CD4-positive, alpha-beta T cell treated with Interleukin-1 beta for 1 hour (primary cell): ENCODE measurements around the gene KIAA1191.

Experiments
- DNase-seq, 2 donors: peaks; one replicate each; pipeline ENCODE4 v3.0.0-alpha.2; 2020 to 2022

KIAA1191 gene

DNA sequence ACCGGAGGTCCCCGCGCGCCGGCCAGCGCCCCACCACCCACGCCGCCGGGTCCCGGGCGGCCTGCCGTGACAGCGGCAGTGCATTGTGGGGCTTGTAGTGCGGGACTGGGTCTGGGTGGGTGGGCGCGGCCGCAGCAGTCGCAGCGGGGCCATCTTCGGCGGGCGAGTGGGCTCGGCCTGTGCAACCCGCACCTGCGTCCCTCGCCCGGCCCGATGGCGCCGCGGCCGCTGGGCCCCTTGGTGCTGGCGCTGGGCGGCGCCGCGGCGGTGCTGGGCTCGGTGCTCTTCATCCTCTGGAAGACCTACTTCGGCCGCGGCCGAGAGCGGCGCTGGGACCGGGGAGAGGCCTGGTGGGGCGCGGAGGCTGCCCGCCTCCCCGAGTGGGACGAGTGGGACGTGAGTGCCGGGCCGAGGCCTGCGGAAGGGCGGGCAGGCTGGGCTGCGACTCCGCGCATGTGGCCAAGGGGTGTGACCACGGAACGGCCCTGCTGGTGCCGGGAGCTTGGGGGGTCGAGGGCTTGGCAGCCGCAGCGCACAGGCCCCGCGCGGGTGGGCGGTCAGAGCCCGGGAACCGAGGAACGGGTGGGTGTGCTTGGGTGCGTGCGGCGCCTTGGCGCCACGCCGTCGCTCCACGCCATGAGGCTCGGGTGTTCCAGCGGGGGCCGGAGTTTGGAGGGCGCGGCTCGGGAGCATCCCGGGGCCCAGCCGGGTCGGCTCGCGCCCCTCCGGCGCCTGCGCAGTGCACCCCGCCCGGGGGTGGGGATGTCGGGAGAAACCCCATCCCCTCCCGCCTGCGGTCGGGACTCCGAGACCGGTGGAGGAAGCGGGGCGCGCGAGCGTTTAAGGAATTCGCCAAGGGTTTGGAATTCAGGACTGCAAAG lies 4.0 kb upstream of the KIAA1191 start, which contains the start of gene ARL10:
TSS of gene ARL10 (plus strand) at position 137 of the 881 bp plus-strand sequence. CDS start at position 214, 77 bp downstream.
- DNase-seq = peak; percentile 47 to 60

- no peak for DNase-seq
These were observed 3.3 kb upstream of the KIAA1191 start for GRCh38 chr5:176364765-176365350.

DNA sequence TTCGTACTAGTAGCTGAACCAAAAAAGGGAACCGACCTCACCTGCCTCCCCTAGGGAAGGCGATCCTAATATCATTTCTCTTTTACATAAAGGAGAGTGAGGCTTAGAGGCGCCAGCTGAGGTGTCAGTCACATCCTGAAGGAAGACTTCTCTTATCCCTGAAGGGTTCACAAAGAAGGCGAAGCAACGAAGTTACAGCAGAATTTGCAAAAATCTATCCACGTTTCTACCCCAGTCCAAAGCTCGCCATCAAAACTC lies 598 bp upstream of the KIAA1191 start:
- DNase-seq = no peak

DNA sequence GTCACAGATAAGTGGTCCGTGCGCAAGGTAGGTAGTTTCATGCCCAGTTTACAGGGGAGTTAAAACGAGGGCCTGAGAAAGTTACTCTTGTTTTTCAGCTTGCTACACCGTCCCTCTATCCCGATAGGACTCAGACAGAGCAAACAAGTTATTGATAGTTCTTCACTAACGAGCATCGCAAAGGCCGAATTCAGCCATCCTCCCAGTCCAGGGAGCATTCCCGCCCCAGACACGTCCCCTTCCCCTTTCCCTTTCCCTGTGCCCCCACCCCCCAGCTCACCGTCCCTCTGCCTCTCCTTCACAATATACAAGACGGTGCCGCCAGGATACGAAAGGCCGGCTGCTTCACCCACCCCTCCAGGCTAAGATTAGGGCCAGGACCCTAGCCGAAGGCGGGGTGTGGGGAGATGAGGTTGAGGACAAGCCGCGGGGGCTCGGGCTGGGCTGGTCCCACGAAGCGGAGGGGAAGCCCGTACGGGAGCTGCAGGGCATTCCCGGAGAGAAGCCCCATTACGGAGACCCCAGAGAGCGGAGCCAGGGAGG lies 599 bp downstream of the KIAA1191 start:
- DNase-seq = peak in 1 of 2 donors; percentile 2

GRCh38 chr5:176359658-176360057 lies 1.9 kb downstream of the KIAA1191 start:
- no peak for DNase-seq

DNA sequence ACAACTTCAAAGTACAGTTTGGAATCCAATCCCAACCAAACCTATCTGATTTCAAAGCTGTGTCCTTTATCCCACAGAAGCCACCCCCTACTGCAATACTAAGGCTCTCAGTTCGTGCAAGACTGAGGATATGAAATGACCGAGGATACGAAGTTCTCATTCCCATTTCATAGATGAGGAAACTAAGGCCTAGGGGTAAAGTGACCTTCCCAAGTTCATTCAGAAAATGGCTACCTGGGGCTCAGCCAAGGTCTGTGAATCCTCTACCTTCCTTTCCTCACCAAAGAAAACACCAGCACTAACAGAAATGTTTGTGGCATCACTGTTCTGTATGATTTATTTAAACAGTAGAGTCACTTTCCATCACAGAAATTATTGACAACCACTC lies 5.4 kb downstream of the KIAA1191 start:
- no peak for DNase-seq

GRCh38 chr5:176355400-176356178 lies 6.0 kb downstream of the KIAA1191 start:
- DNase-seq = no peak

DNA sequence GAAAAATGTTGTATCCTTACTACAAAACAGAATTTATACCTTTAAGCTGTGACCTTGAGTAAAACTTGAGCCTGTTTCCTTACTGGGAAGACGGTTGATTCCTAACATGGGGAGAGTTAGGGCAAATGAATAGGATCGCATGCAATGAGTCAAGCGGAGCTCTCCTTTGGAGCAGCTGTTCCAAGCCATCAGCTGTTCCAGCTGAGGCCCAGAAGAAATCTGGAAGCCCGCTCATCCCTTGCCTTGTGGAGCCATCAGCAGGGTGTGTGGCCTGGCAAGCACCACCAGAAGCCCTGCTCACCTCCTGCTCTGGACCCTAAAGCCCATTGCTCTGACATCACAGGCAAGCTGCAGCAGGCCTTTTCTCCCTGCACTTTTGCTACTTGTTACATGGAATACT lies 8.0 kb downstream of the KIAA1191 start:
- DNase-seq = no peak

DNA sequence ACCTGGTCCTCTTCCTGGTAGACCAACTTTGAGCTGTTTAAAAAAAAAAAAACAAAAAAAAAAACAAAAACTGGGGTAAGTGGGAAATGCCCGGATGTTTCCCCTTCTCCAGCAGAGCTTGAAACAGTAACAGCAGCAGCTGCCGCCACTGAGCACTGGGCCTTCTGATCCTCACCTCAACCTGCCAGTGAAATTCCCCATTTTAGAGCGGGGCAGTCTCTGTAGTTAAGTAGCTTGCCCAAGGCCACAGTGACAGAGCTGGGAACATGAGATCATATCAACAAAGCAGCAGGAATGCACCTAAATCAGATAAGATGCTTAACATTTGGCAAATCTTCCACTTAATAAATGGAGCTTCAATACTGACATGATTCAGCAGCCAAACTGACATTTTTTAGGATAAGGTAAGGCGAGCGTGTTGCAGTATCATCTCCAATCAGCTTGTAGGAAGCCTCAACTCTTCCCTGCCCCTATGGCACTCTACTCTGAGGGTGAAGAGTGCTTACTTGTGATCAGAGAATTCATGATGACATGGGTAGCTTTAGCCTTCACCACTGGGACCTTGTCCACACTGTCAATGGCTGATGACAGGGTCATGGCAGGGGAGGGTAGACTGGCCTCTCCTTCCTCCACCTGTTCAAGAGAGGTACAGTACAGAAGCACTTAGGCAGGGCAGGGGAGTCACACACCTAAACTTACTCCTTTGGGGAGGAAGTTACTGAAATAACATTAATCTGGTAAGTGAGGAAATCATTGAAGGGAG lies 9.3 kb downstream of the KIAA1191 start:
- DNase-seq = no peak

- DNase-seq = no peak
These were observed 11.1 kb downstream of the KIAA1191 start for GRCh38 chr5:176350416-176350815.

DNA sequence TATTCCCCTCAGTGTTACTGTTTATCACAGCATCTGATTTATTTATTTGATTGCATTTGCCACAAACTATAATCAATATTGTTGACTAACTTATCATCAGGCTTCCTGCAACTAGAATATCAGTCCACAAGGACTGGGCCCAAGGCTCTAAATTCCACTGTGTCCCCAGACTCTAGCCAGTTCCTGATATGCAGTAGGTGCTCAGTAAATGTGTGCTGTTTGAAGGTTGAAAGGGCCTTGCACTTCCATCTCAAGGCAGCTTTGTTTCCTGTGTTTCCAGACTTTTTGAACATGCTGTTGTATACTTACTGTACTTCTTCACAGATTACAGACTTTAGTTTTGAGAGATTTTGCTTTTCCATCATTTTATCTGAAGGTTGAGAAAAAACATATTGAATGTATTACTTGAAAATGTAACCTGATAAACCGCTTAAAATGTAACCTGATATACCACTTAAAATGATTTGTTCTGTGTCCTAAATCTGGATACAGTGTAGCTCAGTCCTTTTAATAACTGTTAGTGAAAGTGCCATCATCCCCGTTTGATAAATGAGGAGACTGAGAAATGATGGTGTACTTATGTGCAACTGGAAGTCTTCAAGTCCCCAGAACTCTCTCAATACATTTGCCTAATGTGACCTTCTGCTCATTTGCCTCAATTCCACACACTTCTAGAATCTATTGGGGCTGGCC lies 18.7 kb downstream of the KIAA1191 start:
- no peak for DNase-seq

DNA sequence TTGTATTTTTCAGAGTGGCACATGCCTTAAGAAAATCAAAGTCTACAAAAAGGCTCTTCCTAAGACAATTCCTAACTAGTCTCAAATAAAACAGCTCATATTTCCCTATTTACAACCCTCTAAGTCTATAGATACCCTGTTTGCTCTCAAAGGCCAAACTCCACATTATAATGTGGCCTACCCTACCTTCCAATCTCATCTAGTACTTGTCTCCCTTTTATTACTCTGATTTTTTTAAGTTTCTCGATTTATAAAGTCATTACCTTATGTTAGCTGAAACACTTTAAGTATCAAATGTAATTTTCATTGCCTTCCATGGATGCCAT lies 19.4 kb downstream of the KIAA1191 start:
- DNase-seq = no peak

- DNase-seq = no peak
These were observed 20.0 kb downstream of the KIAA1191 start for GRCh38 chr5:176341325-176342157.

DNA sequence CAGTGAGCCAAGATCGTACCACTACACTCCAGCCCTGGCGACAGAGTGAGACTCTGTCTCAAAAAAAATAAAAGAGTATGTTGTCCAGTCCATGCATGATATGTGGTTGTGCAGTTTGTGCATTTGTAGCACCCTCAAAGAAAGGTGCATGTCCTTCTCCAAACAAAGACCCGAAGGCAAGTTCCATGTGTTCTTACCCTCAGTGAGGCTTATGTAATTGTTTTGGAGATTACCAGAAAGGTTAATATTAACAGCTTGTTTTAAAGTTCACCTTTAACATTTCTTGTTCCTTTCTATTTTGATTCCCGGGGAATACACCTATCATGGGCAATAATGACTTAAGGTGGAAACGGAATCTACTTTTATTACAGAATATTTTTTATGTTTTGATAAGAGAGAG lies 22.3 kb downstream of the KIAA1191 start:
- DNase-seq = no peak

DNA sequence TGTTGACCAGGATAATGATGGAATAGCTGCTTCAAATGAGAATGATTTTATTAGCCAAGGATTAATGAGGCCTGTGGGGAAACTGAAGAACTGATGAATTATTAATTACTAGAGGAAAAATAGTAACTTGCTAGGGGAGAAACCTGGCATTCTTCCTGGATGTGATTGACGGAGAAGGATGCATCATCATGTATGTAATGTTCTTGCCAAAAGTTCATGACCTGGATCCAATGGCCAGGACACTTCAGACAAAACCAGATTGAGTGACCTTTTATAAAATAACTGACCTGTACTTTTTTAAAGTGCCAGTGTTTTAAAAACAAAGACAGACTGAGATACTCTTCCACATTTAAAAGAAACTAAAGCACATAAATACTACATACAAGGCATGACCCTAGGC lies 23.7 kb downstream of the KIAA1191 start:
- DNase-seq = no peak

DNA sequence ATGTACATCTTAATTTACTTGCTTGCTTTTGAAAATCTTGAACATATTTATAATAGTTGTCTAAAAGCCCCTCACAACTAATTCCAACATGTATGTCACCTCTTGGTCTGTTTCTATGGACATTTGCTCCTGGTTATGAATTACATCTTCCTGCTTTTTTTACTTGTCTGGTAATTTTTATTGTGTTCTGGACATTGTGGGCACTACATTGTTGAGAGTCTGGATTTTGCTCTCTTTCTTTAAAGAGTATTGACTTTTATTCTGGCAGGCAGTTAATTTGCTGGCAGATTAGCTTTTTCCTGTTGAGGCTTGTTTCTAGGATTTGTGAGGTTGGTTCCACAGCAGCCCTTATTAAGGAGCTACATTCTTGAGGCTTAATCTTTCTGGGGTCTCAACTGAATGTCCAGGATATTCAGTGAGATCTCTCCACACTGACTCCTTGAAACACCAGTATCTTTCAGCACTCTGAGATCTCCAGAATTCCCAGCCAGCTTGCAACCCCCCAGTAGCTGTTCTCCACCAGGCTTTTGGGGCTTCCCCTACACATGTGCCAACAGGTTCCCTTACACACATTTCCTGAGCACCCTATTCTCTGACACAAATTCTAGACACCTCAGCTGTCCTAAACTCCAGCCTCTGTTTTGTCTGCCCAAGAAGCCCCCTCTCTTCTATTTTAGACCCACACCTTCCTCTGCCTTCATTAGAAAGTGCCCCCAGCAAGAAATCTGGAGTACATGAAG lies 27.4 kb downstream of the KIAA1191 start:
- no peak for DNase-seq

GRCh38 chr5:176320577-176320976 lies 41.0 kb downstream of the KIAA1191 start:
- DNase-seq = no peak

DNA sequence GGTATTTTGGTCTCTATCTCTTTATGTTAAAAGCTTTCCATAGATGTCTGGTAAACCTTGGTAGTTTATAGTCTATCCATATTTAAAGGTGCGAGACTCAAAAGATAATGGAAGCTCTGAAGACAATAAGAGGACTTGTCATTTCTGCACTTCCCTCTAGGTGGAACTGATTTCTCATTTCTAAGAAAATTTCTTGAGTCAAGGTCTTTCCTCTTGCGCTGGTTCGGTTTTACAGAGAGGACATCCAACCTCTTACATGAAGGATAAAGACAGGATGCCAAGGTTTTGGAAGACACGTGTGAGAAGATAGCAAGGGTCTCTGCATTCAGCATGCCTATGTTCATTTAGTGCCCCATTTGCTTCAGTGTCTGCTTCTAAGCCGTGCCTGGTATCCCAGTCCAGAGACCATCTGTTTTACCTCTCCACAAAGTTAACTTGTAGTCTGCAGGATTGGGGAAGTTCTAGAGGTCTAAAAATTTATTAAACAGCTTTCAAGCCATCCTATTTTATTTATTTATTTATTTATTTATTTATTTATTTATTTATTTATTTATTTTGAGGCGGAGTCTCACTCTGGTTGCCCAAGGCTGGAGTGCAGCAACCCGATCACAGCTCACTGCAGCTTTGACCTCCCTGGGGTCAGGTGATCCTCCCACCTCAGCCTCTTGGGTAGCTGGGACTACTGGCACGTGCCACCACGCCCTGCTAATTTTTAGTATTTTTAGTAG lies 41.6 kb downstream of the KIAA1191 start:
- DNase-seq = no peak

DNA sequence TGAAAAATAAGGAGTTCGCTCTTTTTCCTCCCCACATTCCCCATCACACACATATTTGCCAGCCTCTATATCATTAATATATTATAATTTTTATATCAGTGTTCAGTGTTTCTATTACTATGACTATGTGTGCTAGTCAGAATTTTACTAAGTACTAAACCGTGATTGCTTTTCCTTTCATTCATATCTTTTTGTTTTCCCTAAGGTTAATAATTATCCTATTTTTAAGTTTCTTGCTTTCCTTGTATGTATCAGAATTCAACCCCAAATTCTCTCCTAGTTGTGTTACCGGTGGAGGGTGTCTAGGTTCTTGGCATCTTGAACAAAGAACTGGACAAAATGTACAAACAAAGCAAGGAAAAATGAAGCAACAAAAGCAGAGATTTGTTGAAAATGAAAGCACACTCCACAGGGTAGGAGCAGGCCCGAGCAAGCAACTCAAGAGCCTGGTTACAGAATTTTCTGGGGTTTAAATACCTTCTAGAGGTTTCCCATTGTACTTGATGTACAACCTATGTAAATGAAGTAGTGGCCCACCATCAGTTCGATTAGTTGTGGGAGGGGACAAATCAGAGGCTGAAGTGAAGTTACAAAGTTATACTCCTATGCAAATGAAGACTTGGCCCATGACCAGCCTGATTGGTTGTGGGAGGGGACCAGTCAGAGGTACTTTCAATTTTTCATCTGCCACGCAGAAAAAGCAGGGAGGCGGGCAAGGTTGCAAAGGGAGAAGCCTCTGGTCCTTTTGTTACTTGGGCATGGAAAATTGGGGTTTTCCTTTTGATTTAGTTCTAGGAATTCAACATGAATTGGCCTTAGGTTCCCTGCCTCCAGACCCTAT lies 43.8 kb downstream of the KIAA1191 start:
- no peak for DNase-seq
